ENCODE measurements around the gene SP6. TPM values are rescaled to one million over a fixed set of nuclear protein-coding genes. Genes with fewer than 3 reads are reported as not detected.

The SP6 gene
- total RNA-seq = under 1 TPM; 0.10 to 0.19 TPM

GRCh38 chr17:47850692-47851573, at the start of gene SP6:
SP6 (minus strand) TSS chr17:47851163; CDS start chr17:47848429, 2,734 bp downstream.
- H3K4me1 Mint-ChIP-seq (ENCODE audit: low read depth) = peaks cover 23% of the 10 kb centered on the region
- H3K27me3 Mint-ChIP-seq (ENCODE audit: low read depth) = peaks cover 81% of the 10 kb centered on the region
- no peaks in the 10 kb centered on the region for H3K36me3 Mint-ChIP-seq (ENCODE audit: low read depth)
- DNase-seq = peak; percentile 73
- H3K4me3 Mint-ChIP-seq = peak within 1 kb of the TSS; percentile 17
- CTCF ChIA-PET = interaction anchor here (0.6 to 14.9 kb wide), 5 partner anchors 8 to 224 kb away, joined by 4 to 460 read pairs (median 9); partner anchors contain the start of genes SCRN2 and SP2
- H3K9me3 Mint-ChIP-seq = no peaks in the 10 kb centered on the region
- H3K27ac Mint-ChIP-seq = no peak within 1 kb of the TSS
- intact Hi-C loops (cut with micrococcal nuclease) = no loop called here

GRCh38 chr17:47899643-47900042, 48.7 kb upstream of the SP6 start:
- H3K27me3 Mint-ChIP-seq (ENCODE audit: low read depth) = no peaks in the 10 kb centered on the region
- H3K36me3 Mint-ChIP-seq (ENCODE audit: low read depth) = peaks cover 14% of the 10 kb centered on the region
- H3K4me1 Mint-ChIP-seq (ENCODE audit: low read depth) = peaks cover 44% of the 10 kb centered on the region
- H3K27ac Mint-ChIP-seq = no peak overlapping the region
- CTCF ChIA-PET = no interaction called here
- intact Hi-C loops (cut with micrococcal nuclease) = loop anchor here (5.0 kb wide), 1 partner anchor 113 kb away; no protein-coding TSS in a partner anchor
- DNase-seq = no peak
- H3K9me3 Mint-ChIP-seq = no peaks in the 10 kb centered on the region
- no peak overlapping the region for H3K4me3 Mint-ChIP-seq

GRCh38 chr17:47898241-47898640, 47.3 kb upstream of the SP6 start:
- CTCF ChIA-PET = no interaction called here
- Mint-ChIP-seq H3K4me1 (ENCODE audit: low read depth) (peaks cover 49% of the 10 kb centered on the region), H3K27me3 (ENCODE audit: low read depth) (no peaks in the 10 kb centered on the region), H3K36me3 (ENCODE audit: low read depth) (peaks cover 11% of the 10 kb centered on the region), H3K4me3 (no peak overlapping the region), H3K9me3 (no peaks in the 10 kb centered on the region), H3K27ac (no peak overlapping the region)
- intact Hi-C loops (cut with micrococcal nuclease) = loop anchor here (5.0 kb wide), 1 partner anchor 114 kb away; no protein-coding TSS in a partner anchor
- no peak for DNase-seq

GRCh38 chr17:47897561-47897960, 46.6 kb upstream of the SP6 start:
- Mint-ChIP-seq H3K27ac (no peak overlapping the region), H3K9me3 (no peaks in the 10 kb centered on the region), H3K4me1 (ENCODE audit: low read depth) (peaks cover 47% of the 10 kb centered on the region), H3K4me3 (peak overlapping the region; percentile 93), H3K36me3 (ENCODE audit: low read depth) (peaks cover 9% of the 10 kb centered on the region), H3K27me3 (ENCODE audit: low read depth) (no peaks in the 10 kb centered on the region)
- no peak for DNase-seq
- intact Hi-C loops (cut with micrococcal nuclease) = loop anchor here (2.0 to 5.0 kb wide), 3 partner anchors 115 to 249 kb away; partner anchors contain the start of genes KPNB1 and SNX11
- CTCF ChIA-PET = no interaction called here

GRCh38 chr17:47896672-47897490, 45.9 kb upstream of the SP6 start:
- Mint-ChIP-seq H3K36me3 (ENCODE audit: low read depth) (peaks cover 8% of the 10 kb centered on the region), H3K27me3 (ENCODE audit: low read depth) (no peaks in the 10 kb centered on the region), H3K9me3 (no peaks in the 10 kb centered on the region), H3K4me3 (peak overlapping the region; percentile 93), H3K27ac (peak overlapping the region; percentile 86), H3K4me1 (ENCODE audit: low read depth) (peaks cover 41% of the 10 kb centered on the region)
- intact Hi-C loops (cut with micrococcal nuclease) = loop anchor here (1.0 to 5.0 kb wide), 6 partner anchors 50 to 248 kb away; partner anchors contain the start of genes CDK5RAP3, KPNB1, LRRC46 and MRPL10
- no peak for DNase-seq
- CTCF ChIA-PET = interaction anchor here (0.5 to 1.1 kb wide), 8 partner anchors 45 to 123 kb away, joined by 3 to 7 read pairs (median 3); partner anchors contain the start of genes CDK5RAP3 and PNPO

- Mint-ChIP-seq H3K9me3 (no peaks in the 10 kb centered on the region), H3K27me3 (ENCODE audit: low read depth) (no peaks in the 10 kb centered on the region), H3K4me3 (peak within 1 kb of the TSS; percentile 93), H3K4me1 (ENCODE audit: low read depth) (peaks cover 41% of the 10 kb centered on the region), H3K27ac (peak within 1 kb of the TSS; percentile 95), H3K36me3 (ENCODE audit: low read depth) (peaks cover 8% of the 10 kb centered on the region)
- peak; percentile 100 for DNase-seq
- CTCF ChIA-PET = interaction anchor here (0.5 to 15.6 kb wide), 13 partner anchors 10 to 124 kb away, joined by 3 to 460 read pairs (median 3); partner anchors contain the start of genes CDK5RAP3, PNPO, SCRN2 and SP6
- intact Hi-C loops (cut with micrococcal nuclease) = loop anchor here (1.0 to 5.0 kb wide), 8 partner anchors 45 to 247 kb away; partner anchors contain the start of genes CDK5RAP3, KPNB1, LRRC46 and MRPL10
Observed at GRCh38 chr17:47895856-47896671, 45.1 kb upstream of the SP6 start, which contains the start of gene SP2. SP2 (plus strand) TSS chr17:47896236; CDS start chr17:47896287, 51 bp downstream.

GRCh38 chr17:47895347-47895855, 44.4 kb upstream of the SP6 start:
- peaks cover 41% of the 10 kb centered on the region for H3K4me1 Mint-ChIP-seq (ENCODE audit: low read depth)
- H3K27ac Mint-ChIP-seq = peak overlapping the region; percentile 95
- peaks cover 8% of the 10 kb centered on the region for H3K36me3 Mint-ChIP-seq (ENCODE audit: low read depth)
- no peaks in the 10 kb centered on the region for H3K27me3 Mint-ChIP-seq (ENCODE audit: low read depth)
- CTCF ChIA-PET = interaction anchor here (0.8 to 15.6 kb wide), 5 partner anchors 9 to 76 kb away, joined by 3 to 460 read pairs (median 9); partner anchors contain the start of genes CDK5RAP3, SCRN2 and SP6
- peak; percentile 54 for DNase-seq
- intact Hi-C loops (cut with micrococcal nuclease) = loop anchor here (1.0 to 5.0 kb wide), 3 partner anchors 46 to 153 kb away; partner anchors contain the start of genes NFE2L1 and PNPO
- no peaks in the 10 kb centered on the region for H3K9me3 Mint-ChIP-seq
- peak overlapping the region; percentile 93 for H3K4me3 Mint-ChIP-seq

GRCh38 chr17:47894498-47895346, 43.8 kb upstream of the SP6 start:
- H3K27ac Mint-ChIP-seq = peak overlapping the region; percentile 95
- CTCF ChIA-PET = interaction anchor here (1.3 to 15.6 kb wide), 5 partner anchors 9 to 76 kb away, joined by 6 to 460 read pairs (median 9); partner anchors contain the start of genes CDK5RAP3, SCRN2 and SP6
- H3K9me3 Mint-ChIP-seq = no peaks in the 10 kb centered on the region
- peaks cover 35% of the 10 kb centered on the region for H3K4me1 Mint-ChIP-seq (ENCODE audit: low read depth)
- intact Hi-C loops (cut with micrococcal nuclease) = loop anchor here (1.0 to 5.0 kb wide), 3 partner anchors 47 to 154 kb away; partner anchors contain the start of genes NFE2L1 and PNPO
- no peak for DNase-seq
- peak overlapping the region; percentile 93 for H3K4me3 Mint-ChIP-seq
- H3K27me3 Mint-ChIP-seq (ENCODE audit: low read depth) = no peaks in the 10 kb centered on the region
- peaks cover 8% of the 10 kb centered on the region for H3K36me3 Mint-ChIP-seq (ENCODE audit: low read depth)

- Mint-ChIP-seq H3K27me3 (ENCODE audit: low read depth) (no peaks in the 10 kb centered on the region), H3K27ac (no peak overlapping the region), H3K36me3 (ENCODE audit: low read depth) (no peaks in the 10 kb centered on the region), H3K4me1 (ENCODE audit: low read depth) (peaks cover 12% of the 10 kb centered on the region), H3K4me3 (no peak overlapping the region), H3K9me3 (no peaks in the 10 kb centered on the region)
- intact Hi-C loops (cut with micrococcal nuclease) = no loop called here
- DNase-seq = no peak
- CTCF ChIA-PET = interaction anchor here (1.0 to 15.6 kb wide), 13 partner anchors 10 to 80 kb away, joined by 3 to 460 read pairs (median 5); partner anchors contain the start of genes CDK5RAP3, LRRC46, MRPL10 and SCRN2
Observed at GRCh38 chr17:47891545-47892088, 40.7 kb upstream of the SP6 start.
